ENCODE results near the gene SASH3.

- TF ChIP-seq CTCF (IDR thresholded peaks at IDR 0.05), result no peak
- TF ChIP-seq POLR2A (IDR thresholded peaks at IDR 0.05), result no peak
Observed at GRCh38 chrX:129781134-129781672, 1.5 kb downstream of the SASH3 start.
